Adrenal gland (tissue), 12 donors: ENCODE data around the gene FRY. TPM values are rescaled to one million over a fixed set of nuclear protein-coding genes. Genes with fewer than 3 reads are reported as not detected.

ENCODE experiments used
- DNase-seq, 7 donors: peaks; one replicate each; pipeline ENCODE4 v3.0.0-alpha.2; 2019 to 2020
- H3K27ac ChIP-seq, 5 donors: fragments of 200-600 bp; sonication (generic) in 4 of 5; 1 replicate in 3 of 5; 2 replicates in 2 of 5; pipeline versions ENCODE4 v1.5.1 to v1.8.0; 2016 to 2020; ENCODE audit warnings: mild to moderate bottlenecking in 1 of 5
- H3K27me3 ChIP-seq: fragments of 200-600 bp; 2 replicates; pipeline ENCODE4 v1.8.0; 2021
- H3K36me3 ChIP-seq, 2 donors: fragments of 200-600 bp; replicated peaks in 1 of 2; 1 replicate in 1 of 2; 2 replicates in 1 of 2; pipeline versions ENCODE4 v1.5.1 to v1.8.0; 2018 to 2022
- H3K4me1 ChIP-seq, 2 donors: fragments of 200-600 bp; replicated peaks in 1 of 2; 1 replicate in 1 of 2; 2 replicates in 1 of 2; pipeline versions ENCODE4 v1.5.1 to v1.8.0; 2018 to 2021
- H3K4me3 ChIP-seq, 4 donors: fragments of 200-600 bp; sonication (generic) in 3 of 4; one replicate each; pipeline ENCODE4 v1.5.1; 2016 to 2018
- H3K9me3 ChIP-seq, 3 donors: fragments of 200-600 bp; sonication (generic) in 1 of 3; replicated peaks in 1 of 3; 1 replicate in 2 of 3; 2 replicates in 1 of 3; pipeline versions ENCODE4 v1.5.1 to v1.8.0; 2016 to 2021
- CTCF ChIP-seq, 6 experiments: fragments of 450-650 bp in 4 of 6; fragments of 200-600 bp in 2 of 6; sonication (generic) in 1 of 6; IDR thresholded peaks; 1 replicate in 5 of 6; 2 replicates in 1 of 6; pipeline versions ENCODE4 v1.5.1 to v1.8.0; 2016 to 2021; ENCODE audit warnings: antibody characterized with exemption in 6 of 6, mild to moderate bottlenecking in 2 of 6, moderate library complexity in 1 of 6
- POLR2A ChIP-seq, 2 donors: fragments of 450-650 bp; IDR thresholded peaks; one replicate each; pipeline ENCODE4 v1.6.1; 2017; ENCODE audit warnings: antibody characterized with exemption in 2 of 2, mild to moderate bottlenecking in 2 of 2, moderate library complexity in 1 of 2
- WGBS, 4 donors: extraction: QIAGEN DNeasy Blood & Tissue Kit in 2 of 4; methylation state at CpG; one replicate each; pipeline versions ENCODE4 v1.1.5 to v1.1.7; 2013 to 2017; 5-methylcytosine and 5-hydroxymethylcytosine counted together
- intact Hi-C, 2 donors: fragments of 100-400 bp; cut with DNase I; formaldehyde crosslinking; loops; one replicate each; pipeline versions ENCODE4 v1.14.1 to v1.15.0; 2022 to 2023
- polyA plus RNA-seq, 3 donors: library from polyadenylated mRNA; stranded (reverse); fragments of 200-250 nt in 2 of 3; fragments of 350-450 nt in 1 of 3; fragmentation: Illumina TruSeq in 1 of 3; extraction: RNeasy Lipid Tissue Mini Kit (QIAGEN cat#74804) in 1 of 3; gene quantifications; one replicate each; pipeline ENCODE4 v1.2.3, GENCODE V29; 2013 to 2014
- total RNA-seq, 9 donors: library from RNA; depleted of rRNA in 4 of 9; stranded (reverse); fragments of >200 nt in 4 of 9; fragments of 120-200 nt in 1 of 9; fragmentation: NEBNext Ultra II Directional in 1 of 9; extraction: Animal tissue kit (Norgen Biotek cat#: 25700) in 1 of 9; gene quantifications; one replicate each; pipeline versions ENCODE4 v1.1.0 to v1.2.4, GENCODE V29; 2013 to 2023
- donor health status: healthy with polysubstance abuse.
- donor health status: Bipolar disorder and iron deficiency.
- donor health status: DM: yes; HTN: yes; CAD: no.
- donor health status: DM: no; HTN: no; CAD: no.
- donor health status: DM: no; HTN: no; CAD: no.
- donor health status: DM: yes; HTN: yes; CAD: no.

FRY gene
- total and polyA plus RNA-seq, 12 donors: 1.5 to 17.2 (median 7.3) TPM

GRCh38 chr13:32117701-32118100, 86.1 kb downstream of the FRY start:
- DNase-seq: peak; percentile 47 to 86 (median 77)
- intact Hi-C loops: no loop called here
- Histone ChIP-seq H3K9me3 (no peaks in the 10 kb centered on the region), H3K27ac (peak overlapping the region in 3 of 5 donors; percentile 27 to 47 (median 44)), H3K4me3 (no peak overlapping the region), H3K36me3 (no peaks in the 10 kb centered on the region), H3K4me1 (peaks cover 0 to 16% of the 10 kb centered on the region in 2 donors), H3K27me3 (no peaks in the 10 kb centered on the region)
- 23 to 43% (median 35%) methylated on average over 6 of the region's 6 CpGs for WGBS, 4 donors
- TF ChIP-seq POLR2A (IDR thresholded peaks at IDR 0.05): no peak
- TF ChIP-seq CTCF (IDR thresholded peaks at IDR 0.05): no peak

GRCh38 chr13:32121316-32121715, 89.7 kb downstream of the FRY start:
- Histone ChIP-seq H3K36me3 (no peaks in the 10 kb centered on the region), H3K4me1 (peaks cover 0 to 16% of the 10 kb centered on the region in 2 donors), H3K4me3 (no peak overlapping the region), H3K27me3 (no peaks in the 10 kb centered on the region), H3K27ac (no peak overlapping the region), H3K9me3 (no peaks in the 10 kb centered on the region)
- WGBS, 4 donors: 96 to 97% (median 96%) methylated on average over 3 of the region's 3 CpGs
- TF ChIP-seq CTCF (IDR thresholded peaks at IDR 0.05) (no peak), POLR2A (IDR thresholded peaks at IDR 0.05) (no peak)
- intact Hi-C loops: no loop called here
- no peak for DNase-seq

GRCh38 chr13:32124743-32125142, 93.2 kb downstream of the FRY start:
- no peak overlapping the region for H3K4me3 ChIP-seq
- H3K36me3 ChIP-seq: no peaks in the 10 kb centered on the region
- no peaks in the 10 kb centered on the region for H3K9me3 ChIP-seq
- no peaks in the 10 kb centered on the region for H3K4me1 ChIP-seq
- intact Hi-C loops: no loop called here
- TF ChIP-seq POLR2A (IDR thresholded peaks at IDR 0.05) (no peak), CTCF (IDR thresholded peaks at IDR 0.05) (no peak)
- WGBS, 4 donors: 77 to 93% (median 82%) methylated on average over 3 of the region's 3 CpGs
- no peaks in the 10 kb centered on the region for H3K27me3 ChIP-seq
- no peak for DNase-seq
- no peak overlapping the region for H3K27ac ChIP-seq

GRCh38 chr13:32125221-32125689, 93.7 kb downstream of the FRY start:
- DNase-seq: no peak
- Histone ChIP-seq H3K27me3 (no peaks in the 10 kb centered on the region), H3K4me1 (no peaks in the 10 kb centered on the region), H3K4me3 (no peak overlapping the region), H3K27ac (peak overlapping the region in 1 of 5 donors; percentile 14), H3K9me3 (no peaks in the 10 kb centered on the region), H3K36me3 (no peaks in the 10 kb centered on the region)
- 60 to 76% (median 68%) methylated on average over 4 of the region's 4 CpGs for WGBS, 4 donors
- TF ChIP-seq POLR2A (IDR thresholded peaks at IDR 0.05): no peak
- intact Hi-C loops: no loop called here

- no peak overlapping the region for H3K27ac ChIP-seq
- intact Hi-C loops: no loop called here
- no peaks in the 10 kb centered on the region for H3K36me3 ChIP-seq
- H3K9me3 ChIP-seq: no peaks in the 10 kb centered on the region
- H3K27me3 ChIP-seq: no peaks in the 10 kb centered on the region
- TF ChIP-seq POLR2A (IDR thresholded peaks at IDR 0.05) (no peak), CTCF (IDR thresholded peaks at IDR 0.05) (no peak)
- H3K4me3 ChIP-seq: no peak overlapping the region
- WGBS, 4 donors: 74 to 85% (median 77%) methylated on average over 4 of the region's 4 CpGs
- no peak for DNase-seq
- H3K4me1 ChIP-seq: no peaks in the 10 kb centered on the region
Observed at GRCh38 chr13:32125751-32126150, 94.2 kb downstream of the FRY start.
